Liver (tissue), 3 donors: ENCODE results near the gene TCF12.

Experiments
- FOXA2 ChIP-seq: IDR thresholded peaks from 2 replicates; pipeline ENCODE4 v1.6.1; 2016; ENCODE audit warnings: antibody characterized with exemption
- GABPA ChIP-seq, 2 donors: IDR thresholded peaks in 1 of 2; conservative IDR thresholded peaks in 1 of 2; 2 replicates each; pipeline ENCODE4 v1.6.1; 2016; ENCODE audit warnings: antibody characterized with exemption in 2 of 2, mild to moderate bottlenecking in 1 of 2, moderate library complexity in 1 of 2
- HNF4G ChIP-seq: IDR thresholded peaks from 2 replicates; pipeline ENCODE4 v1.6.1; 2016; ENCODE audit warnings: antibody characterized with exemption
- JUND ChIP-seq, 2 donors: IDR thresholded peaks; 2 replicates each; pipeline ENCODE4 v1.6.1; 2016; ENCODE audit warnings: antibody characterized with exemption in 2 of 2
- NR2F2 ChIP-seq: IDR thresholded peaks from 2 replicates; pipeline ENCODE4 v1.6.1; 2016; ENCODE audit warnings: antibody characterized with exemption
- RAD21 ChIP-seq, 2 donors: IDR thresholded peaks; 2 replicates each; pipeline ENCODE4 v1.6.1; 2016; ENCODE audit warnings: antibody characterized with exemption in 2 of 2, mild to moderate bottlenecking in 2 of 2
- SP1 ChIP-seq: IDR thresholded peaks from 2 replicates; pipeline ENCODE4 v1.6.1; 2018; ENCODE audit warnings: antibody characterized with exemption, mild to moderate bottlenecking
- TAF1 ChIP-seq: conservative IDR thresholded peaks from 2 replicates; pipeline ENCODE4 v1.6.1; 2016; ENCODE audit warnings: antibody characterized with exemption, mild to moderate bottlenecking
- YY1 ChIP-seq: IDR thresholded peaks from 2 replicates; pipeline ENCODE4 v1.6.1; 2016; ENCODE audit warnings: antibody characterized with exemption, mild to moderate bottlenecking
- TF ChIP-seq, protein P1 (sequence below): fragments of 150-350 bp; IDR thresholded peaks from 2 replicates; pipeline ENCODE4 v1.5.1; 2017; ENCODE audit warnings: improper control_type of control experiment, low read depth, low read length; ENCODE audit not compliant: missing input control
- TF ChIP-seq, protein P2 (sequence below): IDR thresholded peaks from 2 replicates; pipeline ENCODE4 v1.6.1; 2016; ENCODE audit warnings: antibody characterized with exemption
- TF ChIP-seq, protein P3 (sequence below): IDR thresholded peaks from 2 replicates; pipeline ENCODE4 v1.6.1; 2016; ENCODE audit warnings: antibody characterized with exemption
- donor health status: healthy.
- donor health status: healthy.

DNA sequence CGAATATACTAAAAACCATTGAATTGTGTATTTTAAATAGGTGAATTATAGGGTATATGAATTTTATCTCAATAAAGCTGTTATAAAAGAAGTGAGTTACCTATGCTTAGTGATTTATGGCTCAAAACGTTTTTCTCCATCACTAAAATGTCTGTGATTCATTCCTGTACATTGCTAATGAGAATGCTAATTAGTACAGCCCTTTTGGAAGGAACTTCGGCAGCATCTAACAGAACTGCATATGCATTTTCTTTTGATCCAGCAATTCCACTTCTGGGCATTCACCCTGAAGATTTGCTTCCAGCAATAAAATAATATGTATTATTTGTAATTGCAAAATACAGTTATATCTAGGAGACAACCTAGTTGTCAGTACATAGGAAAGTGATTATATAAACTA is 53.6 kb downstream of the TCF12 start:
- TF ChIP-seq, protein P1, sequence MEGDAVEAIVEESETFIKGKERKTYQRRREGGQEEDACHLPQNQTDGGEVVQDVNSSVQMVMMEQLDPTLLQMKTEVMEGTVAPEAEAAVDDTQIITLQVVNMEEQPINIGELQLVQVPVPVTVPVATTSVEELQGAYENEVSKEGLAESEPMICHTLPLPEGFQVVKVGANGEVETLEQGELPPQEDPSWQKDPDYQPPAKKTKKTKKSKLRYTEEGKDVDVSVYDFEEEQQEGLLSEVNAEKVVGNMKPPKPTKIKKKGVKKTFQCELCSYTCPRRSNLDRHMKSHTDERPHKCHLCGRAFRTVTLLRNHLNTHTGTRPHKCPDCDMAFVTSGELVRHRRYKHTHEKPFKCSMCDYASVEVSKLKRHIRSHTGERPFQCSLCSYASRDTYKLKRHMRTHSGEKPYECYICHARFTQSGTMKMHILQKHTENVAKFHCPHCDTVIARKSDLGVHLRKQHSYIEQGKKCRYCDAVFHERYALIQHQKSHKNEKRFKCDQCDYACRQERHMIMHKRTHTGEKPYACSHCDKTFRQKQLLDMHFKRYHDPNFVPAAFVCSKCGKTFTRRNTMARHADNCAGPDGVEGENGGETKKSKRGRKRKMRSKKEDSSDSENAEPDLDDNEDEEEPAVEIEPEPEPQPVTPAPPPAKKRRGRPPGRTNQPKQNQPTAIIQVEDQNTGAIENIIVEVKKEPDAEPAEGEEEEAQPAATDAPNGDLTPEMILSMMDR, result no peak
- TF ChIP-seq JUND (IDR thresholded peaks at IDR 0.05), result no peak
- TF ChIP-seq HNF4G, result no peak
- TF ChIP-seq TAF1, result no peak
- TF ChIP-seq RAD21 (IDR thresholded peaks at IDR 0.05), result no peak
- no peak for TF ChIP-seq YY1
- TF ChIP-seq FOXA2, result no peak
- TF ChIP-seq SP1, result no peak
- TF ChIP-seq, protein P2, sequence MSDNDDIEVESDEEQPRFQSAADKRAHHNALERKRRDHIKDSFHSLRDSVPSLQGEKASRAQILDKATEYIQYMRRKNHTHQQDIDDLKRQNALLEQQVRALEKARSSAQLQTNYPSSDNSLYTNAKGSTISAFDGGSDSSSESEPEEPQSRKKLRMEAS, result no peak
- TF ChIP-seq, protein P3, sequence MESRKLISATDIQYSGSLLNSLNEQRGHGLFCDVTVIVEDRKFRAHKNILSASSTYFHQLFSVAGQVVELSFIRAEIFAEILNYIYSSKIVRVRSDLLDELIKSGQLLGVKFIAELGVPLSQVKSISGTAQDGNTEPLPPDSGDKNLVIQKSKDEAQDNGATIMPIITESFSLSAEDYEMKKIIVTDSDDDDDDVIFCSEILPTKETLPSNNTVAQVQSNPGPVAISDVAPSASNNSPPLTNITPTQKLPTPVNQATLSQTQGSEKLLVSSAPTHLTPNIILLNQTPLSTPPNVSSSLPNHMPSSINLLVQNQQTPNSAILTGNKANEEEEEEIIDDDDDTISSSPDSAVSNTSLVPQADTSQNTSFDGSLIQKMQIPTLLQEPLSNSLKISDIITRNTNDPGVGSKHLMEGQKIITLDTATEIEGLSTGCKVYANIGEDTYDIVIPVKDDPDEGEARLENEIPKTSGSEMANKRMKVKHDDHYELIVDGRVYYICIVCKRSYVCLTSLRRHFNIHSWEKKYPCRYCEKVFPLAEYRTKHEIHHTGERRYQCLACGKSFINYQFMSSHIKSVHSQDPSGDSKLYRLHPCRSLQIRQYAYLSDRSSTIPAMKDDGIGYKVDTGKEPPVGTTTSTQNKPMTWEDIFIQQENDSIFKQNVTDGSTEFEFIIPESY, result no peak
- TF ChIP-seq GABPA (IDR thresholded peaks at IDR 0.05 in 1 of 2, conservative IDR thresholded peaks at IDR 0.05 in 1 of 2), result no peak
- no peak for TF ChIP-seq NR2F2
